Mesenchymal stem cell (in vitro differentiated cells and primary cell): Measurements from ENCODE around the gene PLXNB2.

Experiments
- DNase-seq: peaks from one replicate; pipeline ENCODE4 v3.0.0-alpha.2; 2013
- H2AFZ ChIP-seq: one replicate; pipeline ENCODE4 v1.6.1; 2013; ENCODE audit warnings: low read depth, mild to moderate bottlenecking, control low read depth, inconsistent platforms, low read length, moderate library complexity
- H2AK5ac ChIP-seq: 2 replicates; pipeline ENCODE4 v1.6.1; 2013; ENCODE audit warnings: low read length, moderate library complexity, mild to moderate bottlenecking, inconsistent platforms; ENCODE audit not compliant: severe bottlenecking
- H2BK120ac ChIP-seq: one replicate; pipeline ENCODE4 v1.6.1; 2013; ENCODE audit warnings: low read depth, mild to moderate bottlenecking, inconsistent platforms, low read length, moderate library complexity
- H2BK12ac ChIP-seq, 2 experiments: one replicate each; pipeline ENCODE4 v1.6.1; 2013; ENCODE audit warnings: inconsistent platforms in 2 of 2, low read length in 2 of 2, mild to moderate bottlenecking in 2 of 2, moderate library complexity in 2 of 2, control low read depth in 1 of 2
- H2BK15ac ChIP-seq: one replicate; pipeline ENCODE4 v1.6.1; 2013; ENCODE audit warnings: mild to moderate bottlenecking, low read depth, inconsistent platforms; ENCODE audit not compliant: poor library complexity, severe bottlenecking
- H2BK5ac ChIP-seq: 2 replicates; pipeline ENCODE4 v1.6.1; 2013; ENCODE audit warnings: low read depth, mild to moderate bottlenecking, low read length, control low read depth, inconsistent platforms; ENCODE audit not compliant: poor library complexity, severe bottlenecking
- H3K14ac ChIP-seq, 2 experiments: one replicate each; pipeline ENCODE4 v1.6.1; 2013; ENCODE audit warnings: inconsistent platforms in 2 of 2, low read length in 2 of 2, control low read depth in 1 of 2, mild to moderate bottlenecking in 1 of 2, moderate library complexity in 1 of 2
- H3K18ac ChIP-seq, 2 experiments: one replicate each; pipeline ENCODE4 v1.6.1; 2013; ENCODE audit warnings: inconsistent platforms in 2 of 2, low read length in 2 of 2, control low read depth in 1 of 2, low read depth in 1 of 2, mild to moderate bottlenecking in 1 of 2
- H3K23ac ChIP-seq, 2 experiments: one replicate each; pipeline ENCODE4 v1.6.1; 2013; ENCODE audit warnings: inconsistent platforms in 2 of 2, low read length in 2 of 2, mild to moderate bottlenecking in 2 of 2, moderate library complexity in 2 of 2, control low read depth in 1 of 2
- H3K27ac ChIP-seq: 2 replicates; pipeline ENCODE4 v1.5.1; 2013; ENCODE audit warnings: mild to moderate bottlenecking, moderate library complexity, low read length, control low read depth, inconsistent platforms; ENCODE audit not compliant: poor library complexity, severe bottlenecking
- H3K27me3 ChIP-seq, 2 experiments: 2 replicates each; pipeline versions ENCODE4 v1.6.1 to v1.7.0; 2013; ENCODE audit warnings: low read length in 2 of 2, mild to moderate bottlenecking in 2 of 2, moderate library complexity in 2 of 2, control low read depth in 1 of 2, inconsistent platforms in 1 of 2; ENCODE audit not compliant: control insufficient read depth in 1 of 2, insufficient read depth in 1 of 2
- H3K36me3 ChIP-seq, 2 experiments: 2 replicates each; pipeline versions ENCODE4 v1.6.1 to v1.7.0; 2013; ENCODE audit warnings: low read length in 2 of 2, control low read depth in 1 of 2, inconsistent platforms in 1 of 2, low read depth in 1 of 2, mild to moderate bottlenecking in 1 of 2; ENCODE audit not compliant: insufficient read depth in 2 of 2, control insufficient read depth in 1 of 2
- H3K4ac ChIP-seq, 2 experiments: one replicate each; pipeline ENCODE4 v1.6.1; 2013; ENCODE audit warnings: inconsistent platforms in 2 of 2, low read length in 2 of 2, mild to moderate bottlenecking in 2 of 2, moderate library complexity in 2 of 2, control low read depth in 1 of 2, low read depth in 1 of 2
- H3K4me1 ChIP-seq: 2 replicates; pipeline ENCODE4 v1.6.1; 2013; ENCODE audit warnings: low read depth, low read length, control low read depth; ENCODE audit not compliant: control insufficient read depth, insufficient read depth
- H3K4me2 ChIP-seq: 2 replicates; pipeline ENCODE4 v1.6.1; 2013; ENCODE audit warnings: low read length, mild to moderate bottlenecking, inconsistent platforms; ENCODE audit not compliant: poor library complexity, severe bottlenecking
- H3K4me3 ChIP-seq, 2 experiments: 2 replicates each; pipeline versions ENCODE4 v1.5.1 to v1.7.0; 2013; ENCODE audit warnings: low read length in 2 of 2, mild to moderate bottlenecking in 2 of 2, control low read depth in 1 of 2, low read depth in 1 of 2; ENCODE audit not compliant: insufficient read depth in 1 of 2
- H3K79me1 ChIP-seq: replicated peaks from 2 replicates; pipeline ENCODE4 v1.6.1; 2013; ENCODE audit warnings: mild to moderate bottlenecking, control low read depth, low read length, inconsistent platforms; ENCODE audit not compliant: poor library complexity, severe bottlenecking
- H3K9ac ChIP-seq: 2 replicates; pipeline ENCODE4 v1.7.0; 2013; ENCODE audit warnings: mild to moderate bottlenecking, low read length, moderate library complexity
- H3K9me3 ChIP-seq: 2 replicates; pipeline ENCODE4 v1.7.0; 2013; ENCODE audit warnings: mild to moderate bottlenecking, low read length; ENCODE audit not compliant: control insufficient read depth
- H4K8ac ChIP-seq: one replicate; pipeline ENCODE4 v1.6.1; 2013; ENCODE audit warnings: inconsistent platforms, mild to moderate bottlenecking, low read length, moderate library complexity
- H4K91ac ChIP-seq: one replicate; pipeline ENCODE4 v1.6.1; 2013; ENCODE audit warnings: mild to moderate bottlenecking, low read length, inconsistent platforms
- WGBS: methylation state at CpG from one replicate; pipeline ENCODE4 v1.1.7; 2013; ENCODE audit warnings: mixed read lengths; 5-methylcytosine and 5-hydroxymethylcytosine counted together

Gene PLXNB2

GRCh38 chr22:50287731-50288130, 19.7 kb downstream of the PLXNB2 start:
- Histone ChIP-seq H3K4me3 (no peak overlapping the region), H3K4me1 (peaks cover 47% of the 10 kb centered on the region), H2BK120ac (no peak overlapping the region), H3K9me3 (no peaks in the 10 kb centered on the region), H3K14ac (no peak overlapping the region), H4K91ac (no peak overlapping the region), H2AFZ (no peak overlapping the region), H3K9ac (no peak overlapping the region), H3K4ac (no peak overlapping the region), H3K36me3 (peaks cover 64 to 89% of the 10 kb centered on the region in 2 experiments), H3K4me2 (no peak overlapping the region), H3K27me3 (no peaks in the 10 kb centered on the region), H2BK12ac (no peak overlapping the region), H2AK5ac (no peak overlapping the region), H3K79me1 (peaks cover 16% of the 10 kb centered on the region), H3K27ac (no peak overlapping the region), H3K23ac (no peak overlapping the region), H2BK5ac (no peak overlapping the region), H3K18ac (no peak overlapping the region), H2BK15ac (no peak overlapping the region), H4K8ac (no peak overlapping the region)
- no peak for DNase-seq
- WGBS, result 96% methylated on average over 31 of the region's 31 CpGs

GRCh38 chr22:50286701-50287318, 20.6 kb downstream of the PLXNB2 start:
- Histone ChIP-seq H2AK5ac (no peak overlapping the region), H4K8ac (no peak overlapping the region), H3K9me3 (no peaks in the 10 kb centered on the region), H3K4me3 (peak overlapping the region in 1 of 2 experiments; percentile 24), H3K79me1 (peaks cover 17% of the 10 kb centered on the region), H3K18ac (peak overlapping the region in 1 of 2 experiments; percentile 28), H3K27ac (no peak overlapping the region), H3K4ac (no peak overlapping the region), H2BK120ac (no peak overlapping the region), H3K4me2 (no peak overlapping the region), H3K4me1 (peaks cover 48% of the 10 kb centered on the region), H3K9ac (no peak overlapping the region), H2BK12ac (no peak overlapping the region), H2BK15ac (no peak overlapping the region), H2BK5ac (no peak overlapping the region), H3K14ac (no peak overlapping the region), H2AFZ (no peak overlapping the region), H3K36me3 (peaks cover 73 to 97% of the 10 kb centered on the region in 2 experiments), H4K91ac (no peak overlapping the region), H3K27me3 (no peaks in the 10 kb centered on the region), H3K23ac (no peak overlapping the region)
- 97% methylated on average over 40 of the region's 40 CpGs for WGBS
- DNase-seq, result no peak

GRCh38 chr22:50286275-50286674, 21.2 kb downstream of the PLXNB2 start:
- no peak overlapping the region for H2BK120ac ChIP-seq
- H3K4me1 ChIP-seq, result peaks cover 48% of the 10 kb centered on the region
- H2AFZ ChIP-seq, result no peak overlapping the region
- H3K14ac ChIP-seq, result no peak overlapping the region
- no peak overlapping the region for H3K4ac ChIP-seq
- no peak overlapping the region for H3K27ac ChIP-seq
- WGBS, result 97% methylated on average over 21 of the region's 21 CpGs
- H3K18ac ChIP-seq, result no peak overlapping the region
- H3K9ac ChIP-seq, result no peak overlapping the region
- no peak overlapping the region for H2BK12ac ChIP-seq
- no peak overlapping the region for H4K8ac ChIP-seq
- H2AK5ac ChIP-seq, result no peak overlapping the region
- peaks cover 75 to 97% of the 10 kb centered on the region in 2 experiments for H3K36me3 ChIP-seq
- DNase-seq, result no peak
- no peaks in the 10 kb centered on the region for H3K9me3 ChIP-seq
- H2BK5ac ChIP-seq, result no peak overlapping the region
- H3K23ac ChIP-seq, result no peak overlapping the region
- no peaks in the 10 kb centered on the region for H3K27me3 ChIP-seq
- H2BK15ac ChIP-seq, result no peak overlapping the region
- H4K91ac ChIP-seq, result no peak overlapping the region
- H3K4me2 ChIP-seq, result no peak overlapping the region
- H3K4me3 ChIP-seq, result no peak overlapping the region
- H3K79me1 ChIP-seq, result peaks cover 22% of the 10 kb centered on the region

- WGBS, result 96% methylated on average over 30 of the region's 34 CpGs
- Histone ChIP-seq H2BK5ac (no peak overlapping the region), H3K27ac (no peak overlapping the region), H2BK12ac (no peak overlapping the region), H3K4ac (no peak overlapping the region), H2BK120ac (no peak overlapping the region), H3K9ac (no peak overlapping the region), H3K36me3 (peaks cover 75 to 97% of the 10 kb centered on the region in 2 experiments), H3K9me3 (no peaks in the 10 kb centered on the region), H3K18ac (no peak overlapping the region), H2AK5ac (no peak overlapping the region), H3K27me3 (no peaks in the 10 kb centered on the region), H3K14ac (no peak overlapping the region), H4K8ac (no peak overlapping the region), H3K4me1 (peaks cover 47% of the 10 kb centered on the region), H2AFZ (no peak overlapping the region), H3K4me2 (no peak overlapping the region), H4K91ac (no peak overlapping the region), H3K23ac (no peak overlapping the region), H2BK15ac (no peak overlapping the region), H3K4me3 (no peak overlapping the region), H3K79me1 (peaks cover 28% of the 10 kb centered on the region)
- DNase-seq, result no peak
Observed at GRCh38 chr22:50285568-50286229, 21.7 kb downstream of the PLXNB2 start.
